HepG2 (cell line): ENCODE measurements around the gene HTR6. TPM values are rescaled to one million over a fixed set of nuclear protein-coding genes. Genes with fewer than 3 reads are reported as not detected.

Source experiments
- ATAC-seq: fragments of 200-7000 bp; cut with Tn5 transposase; 3 replicates; pipeline ENCODE4 v1.9.1; 2020; ENCODE audit warnings: mild to moderate bottlenecking, moderate library complexity
- BruUV-seq: library from RNA; stranded (reverse); fragments of 400-500 nt; replicated peaks from 2 replicates; lab custom pipeline; 2021; lab: Mats Ljungman, UMichigan
- CTCF ChIA-PET: fragments of 300-600 bp; formaldehyde crosslinking; extraction: SDS; loops from one replicate; lab custom pipeline; 2021; ENCODE audit warnings: low total read pairs, inconsistent platforms, low intra/inter-chr PET ratio; lab: Yijun Ruan, JAX
- POLR2A ChIA-PET: fragments of 350-600 bp; sonication (Branson Sonifier 250); formaldehyde crosslinking; loops from one replicate; lab custom pipeline; 2020; ENCODE audit warnings: antibody characterized with exemption, inconsistent platforms; lab: Yijun Ruan, JAX
- DNase-seq: peaks from one replicate; pipeline ENCODE4 v3.0.0-alpha.2; 2015; ENCODE audit warnings: low spot score
- FAIRE-seq: peaks from 3 replicates; lab custom pipeline; 2011; peaks lifted over from hg19 to GRCh38; lab: Jason Lieb, UNC
- H2AFZ ChIP-seq: one replicate; pipeline ENCODE4 v1.6.1; 2011; ENCODE audit warnings: low read length, inconsistent platforms
- H3K27ac ChIP-seq: fragments of 300-600 bp; 3 replicates; pipeline ENCODE4 v1.8.0; 2011; ENCODE audit warnings: mixed run types, mild to moderate bottlenecking, mixed read lengths, low read length, inconsistent platforms; ENCODE audit not compliant: insufficient read depth; ENCODE audit errors: extremely low read length
- H3K27me3 ChIP-seq, 2 experiments: fragments of 200-600 bp in 1 of 2; 2 replicates in 1 of 2; 3 replicates in 1 of 2; pipeline versions ENCODE4 v1.6.0 to v1.8.0; 2011; ENCODE audit warnings: low read length in 2 of 2, mild to moderate bottlenecking in 2 of 2, moderate library complexity in 2 of 2, inconsistent platforms in 1 of 2; ENCODE audit not compliant: insufficient read depth in 2 of 2, control insufficient read depth in 1 of 2
- H3K36me3 ChIP-seq, 2 experiments: fragments of 200-600 bp in 1 of 2; replicated peaks in 1 of 2; 2 replicates in 1 of 2; 3 replicates in 1 of 2; pipeline versions ENCODE4 v1.5.1 to v1.8.0; 2011; ENCODE audit warnings: low read length in 2 of 2, inconsistent platforms in 1 of 2; ENCODE audit not compliant: insufficient read depth in 2 of 2, control insufficient read depth in 1 of 2
- H3K4me1 ChIP-seq: 2 replicates; pipeline ENCODE4 v1.5.1; 2012; ENCODE audit warnings: low read length, inconsistent platforms; ENCODE audit not compliant: insufficient read depth
- H3K4me2 ChIP-seq: 2 replicates; pipeline ENCODE4 v1.6.0; 2011; ENCODE audit warnings: low read depth, low read length, inconsistent platforms
- H3K4me3 ChIP-seq, 3 experiments: fragments of 200-600 bp in 1 of 3; sonication (generic), shearing (Covaris generic) in 1 of 3; replicated peaks in 1 of 3; 2 replicates each; pipeline ENCODE4 v1.5.1; 2011 to 2016; ENCODE audit warnings: low read length in 3 of 3, inconsistent platforms in 2 of 3, low read depth in 2 of 3, mild to moderate bottlenecking in 2 of 3, control low read depth in 1 of 3, mixed read lengths in 1 of 3; ENCODE audit not compliant: insufficient read depth in 1 of 3
- H3K79me2 ChIP-seq: one replicate; pipeline ENCODE4 v1.6.1; 2011; ENCODE audit warnings: low read length, inconsistent platforms; ENCODE audit not compliant: insufficient read depth
- H3K9ac ChIP-seq: 2 replicates; pipeline ENCODE4 v1.6.0; 2011; ENCODE audit warnings: mild to moderate bottlenecking, low read depth, low read length, inconsistent platforms; ENCODE audit not compliant: insufficient read depth
- H3K9me3 ChIP-seq: 2 replicates; pipeline ENCODE4 v1.5.1; 2012; ENCODE audit warnings: mild to moderate bottlenecking, low read length
- H4K20me1 ChIP-seq: 2 replicates; pipeline ENCODE4 v1.6.0; 2011; ENCODE audit warnings: inconsistent platforms, mild to moderate bottlenecking, low read length, moderate library complexity; ENCODE audit not compliant: insufficient read depth
- HNRNPH1 ChIP-seq: fragments of 200-400 bp; formaldehyde crosslinking; optimal IDR thresholded peaks from 2 replicates; pipeline ENCODE3; 2017; ENCODE audit warnings: mild to moderate bottlenecking, low read depth, low read length
- KDM5B ChIP-seq: sonication (generic); formaldehyde crosslinking; IDR thresholded peaks from 2 replicates; pipeline ENCODE4 v1.4.0; 2020; ENCODE audit warnings: missing genetic modification reagents, mild to moderate bottlenecking, borderline replicate concordance
- MAFK ChIP-seq, 2 experiments: IDR thresholded peaks in 1 of 2; conservative IDR thresholded peaks in 1 of 2; 2 replicates each; pipeline ENCODE4 v1.6.1; 2011; ENCODE audit warnings: improper control_type of control experiment in 2 of 2, low read length in 2 of 2
- PRDM15 ChIP-seq: sonication (generic); formaldehyde crosslinking; IDR thresholded peaks from 2 replicates; pipeline ENCODE4 v1.4.0; 2020; ENCODE audit warnings: missing genetic modification reagents
- TOE1 ChIP-seq: sonication (generic); formaldehyde crosslinking; IDR thresholded peaks from 2 replicates; pipeline ENCODE4 v1.4.0; 2020; ENCODE audit warnings: mild to moderate bottlenecking, missing genetic modification reagents
- ZIK1 ChIP-seq: sonication (generic); formaldehyde crosslinking; IDR thresholded peaks from 2 replicates; pipeline ENCODE4 v1.5.0; 2020; ENCODE audit warnings: mild to moderate bottlenecking, low read depth, missing genetic modification reagents, borderline replicate concordance
- ZNF468 ChIP-seq: sonication (generic); formaldehyde crosslinking; IDR thresholded peaks from 2 replicates; pipeline ENCODE4 v1.8.0; 2022; ENCODE audit warnings: mild to moderate bottlenecking, moderate library complexity, missing genetic modification reagents
- ZNF781 ChIP-seq: sonication (generic); formaldehyde crosslinking; IDR thresholded peaks from 2 replicates; pipeline ENCODE4 v1.5.1; 2020; ENCODE audit warnings: borderline replicate concordance, mild to moderate bottlenecking, missing genetic modification reagents; ENCODE audit errors: not compliant biosample characterization
- WGBS: methylation state at CpG from one replicate; pipeline ENCODE4 v1.1.6; 2017; ENCODE audit warnings: low lambda C conversion rate; 5-methylcytosine and 5-hydroxymethylcytosine counted together
- in situ Hi-C: cut with HindIII; loops from 2 replicates; pipeline ENCODE4 v1.10.0; 2017; ENCODE audit warnings: low pct_unique_long_range_greater_than_20kb; ENCODE audit not compliant: extremely low pct_ligation_motif_present
- intact Hi-C: fragments of 100-400 bp; cut with micrococcal nuclease; formaldehyde crosslinking; loops from one replicate; pipeline ENCODE4 v1.10.0; 2022; ENCODE audit not compliant: unreplicated experiment
- polyA plus RNA-seq, 8 experiments: library from polyadenylated mRNA; depleted of rRNA in 3 of 8; stranded (reverse) in 7 of 8; unstranded in 1 of 8; fragments of >200 nt; fragmentation: Illumina TruSeq in 4 of 8; extraction: Trizol in 4 of 8; gene quantifications; 2 replicates each; pipeline versions ENCODE4 v1.2.1 to v1.2.3, GENCODE V29; 2011 to 2016; ENCODE audit warnings: low read depth in 4 of 8, missing spikeins in 1 of 8, mixed read lengths in 1 of 8; ENCODE audit not compliant: insufficient read depth in 1 of 8
- total RNA-seq, 5 experiments: library from RNA; depleted of rRNA; stranded (reverse); fragments of >200 nt; fragmentation: Illumina TruSeq; extraction: Trizol; gene quantifications; 2 replicates each; pipeline ENCODE4 v1.2.3, GENCODE V29; 2016; ENCODE audit warnings: low read depth in 1 of 5

The HTR6 gene
- total and polyA plus RNA-seq, 2 of the 13 experiments (the other 11 are each of a cell fraction or from before 2014, with no cell fraction given), result 0.04 TPM; not detected in 1

- TF ChIP-seq ZNF781 (CRISPR knock-in tag) (no peak), KDM5B (no peak)
Observed at GRCh38 chr1:19678931-19679453, 14.3 kb downstream of the HTR6 start (continued).

- Histone ChIP-seq H3K4me1 (no peaks in the 10 kb centered on the region), H3K27me3 (no peaks in the 10 kb centered on the region; a peak in 1 of 5 replicates), H3K4me2 (no peak overlapping the region), H2AFZ (no peak overlapping the region), H3K9ac (no peak overlapping the region), H4K20me1 (peaks cover 4% of the 10 kb centered on the region; the same call in 1 of the 2 replicates), H3K36me3 (no peaks in the 10 kb centered on the region), H3K79me2 (no peaks in the 10 kb centered on the region), H3K9me3 (no peaks in the 10 kb centered on the region), H3K27ac (no peak overlapping the region), H3K4me3 (no peak overlapping the region)
- POLR2A ChIA-PET, result no interaction called here
- DNase-seq (no peak), ATAC-seq (no peak), FAIRE-seq (no peak)
- CTCF ChIA-PET, result no interaction called here
- in situ Hi-C loops, result no loop called here
- intact Hi-C loops, result no loop called here
- WGBS, result 67% methylated on average over 3 of the region's 4 CpGs
- no peak for TF ChIP-seq ZIK1
- TF ChIP-seq MAFK (conservative IDR thresholded peaks at IDR 0.05 in 1 of 2, IDR thresholded peaks at IDR 0.05 in 1 of 2; ENCODE audit: low read length in 2 of 2), result peak; percentile 13 to 78; a peak in 2 of 4 replicates
- no peak for TF ChIP-seq PRDM15 (CRISPR knock-in tag)
- no peak for TF ChIP-seq TOE1 (CRISPR knock-in tag)
- no peak for TF ChIP-seq ZNF468 (CRISPR knock-in tag)
- TF ChIP-seq HNRNPH1, result no peak
- no TSS peak for BruUV-seq
Observed at GRCh38 chr1:19679691-19680090, 15.0 kb downstream of the HTR6 start.
